Measurements from ENCODE around the gene DACT3. TPM values are rescaled to one million over a fixed set of nuclear protein-coding genes. Genes with fewer than 3 reads are reported as not detected.

The DACT3 gene
- total RNA-seq, 4 donors from 2014 or later = 0.26 to 1.0 (median 0.39) TPM

- peaks cover 32 to 36% (median 33%) of the 10 kb centered on the region in 3 donors for H3K27me3 ChIP-seq
These were observed 26.8 kb downstream of the DACT3 start for GRCh38 chr19:46634045-46634655.

DNA sequence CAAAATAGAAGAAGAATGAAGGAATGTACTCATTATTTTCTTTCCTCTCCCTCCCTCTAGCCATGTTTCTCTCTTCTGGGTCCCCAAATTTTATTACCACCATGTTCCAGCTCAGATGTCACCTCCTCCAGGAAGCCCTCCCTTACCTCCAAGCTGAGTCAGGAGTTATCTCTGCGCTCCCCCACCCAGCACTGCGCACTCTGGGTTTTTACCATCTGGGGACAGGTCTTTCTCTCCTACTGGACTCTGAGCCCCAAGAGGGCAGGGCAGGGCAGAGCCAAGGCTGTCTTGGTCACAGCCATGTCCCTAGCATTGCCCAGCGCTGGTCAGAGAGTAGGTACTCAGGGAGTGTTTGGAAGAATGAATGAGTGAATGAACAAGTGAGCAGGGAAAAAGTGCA lies 27.9 kb downstream of the DACT3 start:
- ATAC-seq (no peak), DNase-seq (no peak)
- Histone ChIP-seq H3K27me3 (peaks cover 24 to 32% (median 31%) of the 10 kb centered on the region in 3 donors), H3K9me3 (no peaks in the 10 kb centered on the region), H3K4me1 (peaks cover 4 to 14% of the 10 kb centered on the region in 2 donors), H3K27ac (no peak overlapping the region), H3K36me3 (no peaks in the 10 kb centered on the region), H3K4me3 (no peak overlapping the region)
- TF ChIP-seq CTCF (IDR thresholded peaks at IDR 0.05 in 4 of 5, conservative IDR thresholded peaks at IDR 0.05 in 1 of 5) (no peak), POLR2A (IDR thresholded peaks at IDR 0.05) (no peak)
- in situ Hi-C loops (cut with MboI; ENCODE audit: low sequenced_read_pairs in 4 of 4) = no loop called here
- intact Hi-C loops (cut with DNase I; ENCODE audit: low total_unique reads) = no loop called here

More at GRCh38 chr19:46634045-46634655, 26.8 kb downstream of the DACT3 start:
- H3K4me3 ChIP-seq = peak overlapping the region in 3 of 4 donors; percentile 39 to 60 (median 43)
- ATAC-seq (peak; percentile 70 to 92), DNase-seq (peak; percentile 64 to 83)
- no peaks in the 10 kb centered on the region for H3K9me3 ChIP-seq
- H3K36me3 ChIP-seq = no peaks in the 10 kb centered on the region
- in situ Hi-C loops (cut with MboI; ENCODE audit: low sequenced_read_pairs in 4 of 4) = no loop called here
- TF ChIP-seq CTCF (IDR thresholded peaks at IDR 0.05 in 4 of 5, conservative IDR thresholded peaks at IDR 0.05 in 1 of 5) = no peak
- peaks cover 12 to 17% of the 10 kb centered on the region in 2 donors for H3K4me1 ChIP-seq
- intact Hi-C loops (cut with DNase I; ENCODE audit: low total_unique reads) = loop anchor here (1.0 kb wide), 1 partner anchor 27 kb away; the partner anchor contains the start of gene DACT3
- no peak overlapping the region for H3K27ac ChIP-seq

GRCh38 chr19:46631481-46631880 lies 29.5 kb downstream of the DACT3 start:
- no peaks in the 10 kb centered on the region for H3K36me3 ChIP-seq
- TF ChIP-seq POLR2A (IDR thresholded peaks at IDR 0.05) (no peak), CTCF (IDR thresholded peaks at IDR 0.05 in 4 of 5, conservative IDR thresholded peaks at IDR 0.05 in 1 of 5) (no peak)
- H3K27ac ChIP-seq = no peak overlapping the region
- H3K9me3 ChIP-seq = no peaks in the 10 kb centered on the region
- DNase-seq (peak in 1 of 2 donors; percentile 57), ATAC-seq (no peak)
- in situ Hi-C loops (cut with MboI; ENCODE audit: low sequenced_read_pairs in 4 of 4) (no loop called here), intact Hi-C loops (cut with DNase I; ENCODE audit: low total_unique reads) (no loop called here)
- H3K4me3 ChIP-seq = no peak overlapping the region
- peaks cover 4 to 14% of the 10 kb centered on the region in 2 donors for H3K4me1 ChIP-seq
- H3K27me3 ChIP-seq = peaks cover 22 to 31% (median 30%) of the 10 kb centered on the region in 3 donors

GRCh38 chr19:46630586-46631205 lies 30.3 kb downstream of the DACT3 start:
- H3K4me1 ChIP-seq = peaks cover 9 to 18% of the 10 kb centered on the region in 2 donors
- no peaks in the 10 kb centered on the region for H3K36me3 ChIP-seq
- in situ Hi-C loops (cut with MboI; ENCODE audit: low sequenced_read_pairs in 4 of 4) (no loop called here), intact Hi-C loops (cut with DNase I; ENCODE audit: low total_unique reads) (no loop called here)
- ATAC-seq (no peak), DNase-seq (no peak)
- H3K27me3 ChIP-seq = peaks cover 22 to 24% (median 24%) of the 10 kb centered on the region in 3 donors
- no peak overlapping the region for H3K27ac ChIP-seq
- TF ChIP-seq CTCF (IDR thresholded peaks at IDR 0.05 in 4 of 5, conservative IDR thresholded peaks at IDR 0.05 in 1 of 5) = no peak
- TF ChIP-seq POLR2A (IDR thresholded peaks at IDR 0.05) = no peak
- H3K4me3 ChIP-seq = no peak overlapping the region
- no peaks in the 10 kb centered on the region for H3K9me3 ChIP-seq

Measured in gastrocnemius medialis (tissue), 4 donors.